ENCODE data around the gene GANAB. TPM values are rescaled to one million over a fixed set of nuclear protein-coding genes. Genes with fewer than 3 reads are reported as not detected.
"Not testable (repeated sequence)": the region's sequence is repeated elsewhere in the genome, so short reads cannot be mapped to it uniquely, and the experiment has no call there.

The GANAB gene
- 98.5 and 104 TPM in 2 replicates for total RNA-seq (2014; rRNA removed; shearing (Covaris generic); ENCODE audit: low replicate concordance)

DNA sequence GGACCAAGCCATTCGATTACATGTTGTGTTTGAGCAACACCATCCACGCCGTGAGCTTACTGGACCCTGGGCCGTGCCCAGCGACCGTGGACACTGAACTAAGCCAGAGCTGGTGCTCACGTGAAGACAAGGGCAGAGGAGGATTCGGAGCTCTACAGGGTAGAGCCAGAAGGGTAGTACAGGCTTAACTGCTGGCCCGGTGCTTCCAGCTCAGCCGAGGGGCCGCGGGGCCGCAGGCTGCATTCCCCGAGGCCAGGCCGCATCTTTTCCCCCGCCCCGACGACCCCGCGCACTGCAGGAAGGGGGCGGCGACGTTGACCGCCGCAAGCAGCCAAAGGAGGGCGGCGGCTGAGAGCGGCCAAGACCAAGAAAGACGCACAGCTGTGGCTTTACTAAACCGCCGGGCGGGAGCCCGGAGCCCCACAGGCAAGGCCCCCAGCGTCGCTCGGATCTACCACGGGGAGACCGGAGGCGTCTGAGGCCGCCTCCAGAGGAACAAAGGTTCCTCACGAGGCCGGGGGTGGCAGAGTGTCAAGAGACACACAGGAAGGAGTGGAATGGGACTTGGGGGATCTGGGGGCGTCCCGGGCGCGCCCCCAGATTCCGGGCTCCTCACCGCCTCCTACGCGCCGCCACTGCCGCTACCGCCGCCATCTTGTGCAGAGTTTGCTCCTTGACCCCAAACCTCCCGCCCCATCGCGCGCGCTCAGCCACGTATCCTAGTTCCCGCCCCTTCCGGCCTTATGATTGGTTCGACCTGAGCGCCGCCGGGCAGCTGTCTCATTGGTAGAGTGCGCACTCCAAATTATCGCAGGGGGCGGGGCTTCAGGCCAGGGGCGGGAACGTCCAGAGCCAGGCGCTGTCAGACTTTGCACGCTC is at the start of gene GANAB:
Gene GANAB (minus strand): TSS at position 668 of the 879 bp plus-strand sequence. CDS start 14 bp downstream, at position 654.
- Histone ChIP-seq H2AFZ (ENCODE audit: low read length) (no peak within 1 kb of the TSS), H3K4me3 (ENCODE audit: low read length) (peak within 1 kb of the TSS; percentile 95), H3K27ac (ENCODE audit: low read length) (peak within 1 kb of the TSS; percentile 73), H3K27me3 (ENCODE audit: low read length) (no peaks in the 10 kb centered on the region), H3K9ac (ENCODE audit: low read length) (peak within 1 kb of the TSS; percentile 95), H3K36me3 (ENCODE audit: insufficient read depth, low read length) (peaks cover 13% of the 10 kb centered on the region; the same call in 1 of the 2 replicates), H3K79me2 (ENCODE audit: low read length) (peaks cover 58% of the 10 kb centered on the region), H3K4me1 (ENCODE audit: low read length) (peaks cover 15% of the 10 kb centered on the region), H4K20me1 (ENCODE audit: insufficient read depth, low read depth, low read length) (peaks cover 5% of the 10 kb centered on the region), H3K4me2 (ENCODE audit: low read depth, low read length, poor library complexity, severe bottlenecking) (peak within 1 kb of the TSS; percentile 72), H3K9me2 (replicated peaks; ENCODE audit: insufficient read depth, low read length) (no peaks in the 10 kb centered on the region), H3K9me3 (ENCODE audit: low read length) (no peaks in the 10 kb centered on the region)
- peak; percentile 99 for DNase-seq

DNA sequence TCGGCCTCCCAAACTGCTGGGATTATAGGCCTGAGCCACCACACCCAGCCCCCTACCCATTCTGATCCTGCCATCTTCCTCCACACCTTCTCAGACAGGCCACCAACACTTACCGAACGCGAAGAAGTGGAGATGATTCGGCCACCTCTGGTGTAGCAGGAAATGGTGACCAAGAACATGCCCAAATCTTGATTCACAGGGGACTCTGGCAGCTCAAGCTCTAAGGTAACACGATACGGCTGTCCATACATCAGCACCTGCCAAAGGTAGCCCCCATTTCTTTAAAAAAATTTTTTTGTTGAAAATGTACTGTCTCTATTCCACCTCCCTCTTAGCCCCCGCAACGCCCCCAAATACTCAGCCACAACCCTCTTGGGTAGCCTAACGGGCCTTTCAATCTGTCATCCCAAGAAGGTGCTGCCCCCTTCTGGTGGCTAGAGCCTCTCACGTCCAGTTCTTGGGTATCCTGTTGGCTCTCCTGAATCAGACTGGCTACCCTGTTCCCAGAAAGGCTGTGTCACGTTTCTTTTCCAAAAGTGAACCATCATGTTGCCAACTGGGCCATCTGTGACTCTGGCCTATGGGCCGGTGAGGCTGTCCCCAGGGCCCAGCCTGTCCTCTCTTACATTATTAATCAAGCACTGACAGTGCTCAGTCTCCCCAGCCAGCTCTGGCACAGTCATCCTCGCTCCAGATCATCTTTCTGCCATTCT is 48.2 kb upstream of the GANAB start:
- Histone ChIP-seq H3K36me3 (ENCODE audit: insufficient read depth, low read length) (peaks cover 24% of the 10 kb centered on the region), H2AFZ (ENCODE audit: low read length) (no peak overlapping the region), H3K9me2 (replicated peaks; ENCODE audit: insufficient read depth, low read length) (no peaks in the 10 kb centered on the region), H4K20me1 (ENCODE audit: insufficient read depth, low read depth, low read length) (no peaks in the 10 kb centered on the region), H3K4me1 (ENCODE audit: low read length) (no peaks in the 10 kb centered on the region), H3K9me3 (ENCODE audit: low read length) (no peaks in the 10 kb centered on the region), H3K9ac (ENCODE audit: low read length) (no peak overlapping the region), H3K27ac (ENCODE audit: low read length) (no peak overlapping the region), H3K79me2 (ENCODE audit: low read length) (no peaks in the 10 kb centered on the region), H3K4me2 (ENCODE audit: low read depth, low read length, poor library complexity, severe bottlenecking) (no peak overlapping the region), H3K27me3 (ENCODE audit: low read length) (no peaks in the 10 kb centered on the region), H3K4me3 (ENCODE audit: low read length) (no peak overlapping the region)
- DNase-seq, result peak; percentile 85

DNA sequence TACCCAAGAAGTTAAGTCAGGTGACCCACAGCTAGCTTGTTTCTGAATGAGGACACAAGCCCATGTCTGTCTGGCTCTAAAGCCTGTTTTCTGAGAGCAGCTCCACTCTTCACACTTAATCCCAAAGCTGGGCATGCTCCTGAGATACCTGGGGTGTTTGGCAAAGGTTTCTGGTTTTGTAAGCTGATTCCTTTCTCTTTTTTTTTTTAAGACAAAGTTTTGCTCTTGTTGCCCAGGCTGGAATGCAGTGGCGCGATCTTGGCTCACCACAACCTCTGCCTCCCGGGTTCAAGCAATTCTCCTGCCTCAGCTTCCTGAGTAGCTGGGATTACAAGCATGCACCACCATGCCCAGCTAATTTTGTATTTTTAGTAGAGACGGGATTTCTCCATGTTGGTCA is 47.2 kb upstream of the GANAB start:
- H3K4me2 ChIP-seq (ENCODE audit: low read depth, low read length, poor library complexity, severe bottlenecking); H3K27ac ChIP-seq (ENCODE audit: low read length); H2AFZ ChIP-seq (ENCODE audit: low read length); DNase-seq; H3K9ac ChIP-seq (ENCODE audit: low read length); H3K27me3 ChIP-seq (ENCODE audit: low read length); H4K20me1 ChIP-seq (ENCODE audit: insufficient read depth, low read depth, low read length); H3K9me3 ChIP-seq (ENCODE audit: low read length); H3K4me1 ChIP-seq (ENCODE audit: low read length); H3K4me3 ChIP-seq (ENCODE audit: low read length); H3K79me2 ChIP-seq (ENCODE audit: low read length); H3K9me2 ChIP-seq (replicated peaks; ENCODE audit: insufficient read depth, low read length): not testable (repeated sequence)
- H3K36me3 ChIP-seq (ENCODE audit: insufficient read depth, low read length), result peaks cover 24% of the 10 kb centered on the region

DNA sequence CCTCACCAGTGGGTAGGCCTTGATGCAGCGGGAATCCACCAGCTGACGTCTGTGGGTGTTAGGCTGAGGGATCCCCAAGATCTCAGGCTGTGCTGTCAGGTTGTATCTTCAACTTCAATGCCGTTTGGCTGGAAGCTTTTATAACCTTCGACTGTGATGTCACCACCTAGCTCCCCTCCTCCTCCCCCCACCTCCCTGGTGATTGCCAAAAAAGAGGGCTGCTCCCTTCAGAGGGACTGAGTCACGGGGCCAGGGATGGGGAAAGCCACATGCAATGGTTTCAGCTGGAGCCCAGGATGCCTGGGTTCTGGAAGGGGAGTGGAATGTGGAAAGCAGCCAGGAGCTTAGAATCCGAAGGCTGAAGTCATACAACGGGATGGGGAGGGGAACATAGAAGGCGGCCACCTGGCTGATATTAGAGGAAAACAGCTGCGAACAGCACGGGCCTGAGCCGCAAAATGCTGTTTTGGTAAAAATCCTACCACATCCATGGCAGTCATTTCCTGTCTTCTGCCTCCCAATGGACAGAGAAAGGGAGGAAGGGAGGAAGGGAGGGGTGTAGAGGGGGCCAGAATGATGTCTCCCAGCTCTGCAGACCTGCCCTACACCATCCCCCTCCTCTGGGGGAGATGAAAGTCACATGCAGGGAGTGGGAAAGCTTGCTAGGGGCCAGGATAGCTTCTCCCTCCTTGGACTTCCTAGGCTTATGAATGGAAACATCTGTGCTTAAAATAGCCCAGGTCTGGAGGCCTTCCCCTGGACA is 43.2 kb upstream of the GANAB start, which contains the start of gene LRRN4CL:
Gene LRRN4CL (minus strand): TSS at position 110 of the 763 bp plus-strand sequence. CDS start 1,022 bp downstream, outside the sequence.
- no peaks in the 10 kb centered on the region for H3K4me1 ChIP-seq (ENCODE audit: low read length)
- H3K27ac ChIP-seq (ENCODE audit: low read length), result no peak within 1 kb of the TSS
- H3K27me3 ChIP-seq (ENCODE audit: low read length), result no peaks in the 10 kb centered on the region
- H3K9me2 ChIP-seq (replicated peaks; ENCODE audit: insufficient read depth, low read length), result no peaks in the 10 kb centered on the region
- no peak within 1 kb of the TSS for H3K4me3 ChIP-seq (ENCODE audit: low read length)
- no peak for DNase-seq
- H3K9ac ChIP-seq (ENCODE audit: low read length), result no peak within 1 kb of the TSS
- no peaks in the 10 kb centered on the region for H4K20me1 ChIP-seq (ENCODE audit: insufficient read depth, low read depth, low read length)
- no peak within 1 kb of the TSS for H2AFZ ChIP-seq (ENCODE audit: low read length)
- peaks cover 24% of the 10 kb centered on the region for H3K36me3 ChIP-seq (ENCODE audit: insufficient read depth, low read length)
- H3K9me3 ChIP-seq (ENCODE audit: low read length), result no peaks in the 10 kb centered on the region
- no peaks in the 10 kb centered on the region for H3K79me2 ChIP-seq (ENCODE audit: low read length)
- H3K4me2 ChIP-seq (ENCODE audit: low read depth, low read length, poor library complexity, severe bottlenecking), result no peak within 1 kb of the TSS

DNA sequence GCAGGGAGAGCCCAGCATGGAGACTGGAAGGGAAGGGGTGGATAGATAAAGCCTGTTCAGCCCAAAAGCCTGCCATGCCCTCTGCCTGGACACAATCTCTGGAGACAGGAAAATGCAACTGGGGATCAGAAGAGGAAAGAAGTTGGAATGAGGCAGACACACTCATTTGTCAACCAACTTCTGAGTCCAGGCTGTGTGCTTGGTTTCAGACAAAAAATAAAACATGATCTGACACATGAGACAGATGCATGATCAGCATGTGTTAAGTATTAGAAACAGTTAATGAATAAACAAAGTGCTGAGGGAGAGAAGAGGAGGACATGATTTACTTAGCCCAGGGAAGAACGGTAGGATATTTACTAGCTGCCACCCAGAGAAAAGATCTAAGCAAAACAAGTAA is 42.1 kb upstream of the GANAB start:
- Histone ChIP-seq H4K20me1 (ENCODE audit: insufficient read depth, low read depth, low read length) (no peaks in the 10 kb centered on the region), H3K4me2 (ENCODE audit: low read depth, low read length, poor library complexity, severe bottlenecking) (no peak overlapping the region), H2AFZ (ENCODE audit: low read length) (no peak overlapping the region), H3K27me3 (ENCODE audit: low read length) (no peaks in the 10 kb centered on the region), H3K9me2 (replicated peaks; ENCODE audit: insufficient read depth, low read length) (no peaks in the 10 kb centered on the region), H3K4me3 (ENCODE audit: low read length) (no peak overlapping the region), H3K4me1 (ENCODE audit: low read length) (no peaks in the 10 kb centered on the region), H3K9ac (ENCODE audit: low read length) (no peak overlapping the region), H3K9me3 (ENCODE audit: low read length) (no peaks in the 10 kb centered on the region), H3K36me3 (ENCODE audit: insufficient read depth, low read length) (peaks cover 18% of the 10 kb centered on the region; the same call in 1 of the 2 replicates), H3K27ac (ENCODE audit: low read length) (no peak overlapping the region), H3K79me2 (ENCODE audit: low read length) (no peaks in the 10 kb centered on the region)
- no peak for DNase-seq

DNA sequence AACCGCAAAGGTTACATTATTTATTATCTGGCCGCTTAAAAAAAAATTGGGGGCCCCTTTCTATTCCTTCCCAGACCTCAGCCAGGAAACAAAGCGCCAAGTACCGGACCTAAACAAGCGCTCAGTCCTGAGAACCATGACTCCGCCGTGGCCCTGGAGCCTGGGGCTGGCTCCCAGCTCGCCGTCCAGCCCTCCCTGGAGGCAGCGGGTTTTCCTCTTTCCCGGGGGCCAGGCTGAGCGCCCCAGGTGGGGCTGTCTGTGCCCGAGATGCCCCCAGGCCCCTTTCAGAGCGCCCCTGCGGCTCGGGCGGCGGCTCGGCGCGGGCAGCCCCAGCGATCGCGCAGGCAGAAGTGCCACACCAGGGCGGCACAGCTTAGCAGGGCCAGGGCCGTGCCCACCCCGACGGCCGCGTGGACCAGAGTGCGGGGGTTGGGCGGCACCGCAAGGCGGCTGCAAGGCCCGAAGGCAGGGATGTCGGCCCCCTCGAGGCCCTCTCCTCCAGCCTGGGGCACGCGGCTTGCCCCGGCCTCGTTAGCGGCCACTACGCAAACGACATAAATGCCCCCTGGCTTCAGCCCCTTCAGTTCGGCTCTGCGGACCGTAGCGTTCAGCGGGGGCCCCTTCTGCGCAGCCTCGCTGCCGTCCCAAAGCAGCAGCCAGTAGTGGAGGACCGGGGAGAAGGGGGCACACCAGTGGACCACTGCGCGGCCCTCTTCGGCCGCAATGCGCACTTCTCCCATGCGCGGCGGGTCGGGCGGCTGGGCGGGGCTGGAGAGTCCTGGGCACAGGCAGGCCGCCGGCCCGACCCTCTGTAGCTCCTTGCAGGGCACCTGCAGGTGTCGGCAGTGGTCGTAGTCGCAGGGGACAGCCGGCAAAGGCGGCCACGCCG is 41.3 kb upstream of the GANAB start:
- Histone ChIP-seq H3K27me3 (ENCODE audit: low read length) (no peaks in the 10 kb centered on the region), H3K27ac (ENCODE audit: low read length) (no peak overlapping the region), H3K9ac (ENCODE audit: low read length) (no peak overlapping the region), H3K36me3 (ENCODE audit: insufficient read depth, low read length) (peaks cover 15% of the 10 kb centered on the region; the same call in 1 of the 2 replicates), H4K20me1 (ENCODE audit: insufficient read depth, low read depth, low read length) (no peaks in the 10 kb centered on the region), H3K9me3 (ENCODE audit: low read length) (no peaks in the 10 kb centered on the region), H3K4me2 (ENCODE audit: low read depth, low read length, poor library complexity, severe bottlenecking) (no peak overlapping the region), H2AFZ (ENCODE audit: low read length) (no peak overlapping the region), H3K4me3 (ENCODE audit: low read length) (no peak overlapping the region), H3K79me2 (ENCODE audit: low read length) (no peaks in the 10 kb centered on the region), H3K9me2 (replicated peaks; ENCODE audit: insufficient read depth, low read length) (no peaks in the 10 kb centered on the region), H3K4me1 (ENCODE audit: low read length) (no peaks in the 10 kb centered on the region)
- no peak for DNase-seq

DNA sequence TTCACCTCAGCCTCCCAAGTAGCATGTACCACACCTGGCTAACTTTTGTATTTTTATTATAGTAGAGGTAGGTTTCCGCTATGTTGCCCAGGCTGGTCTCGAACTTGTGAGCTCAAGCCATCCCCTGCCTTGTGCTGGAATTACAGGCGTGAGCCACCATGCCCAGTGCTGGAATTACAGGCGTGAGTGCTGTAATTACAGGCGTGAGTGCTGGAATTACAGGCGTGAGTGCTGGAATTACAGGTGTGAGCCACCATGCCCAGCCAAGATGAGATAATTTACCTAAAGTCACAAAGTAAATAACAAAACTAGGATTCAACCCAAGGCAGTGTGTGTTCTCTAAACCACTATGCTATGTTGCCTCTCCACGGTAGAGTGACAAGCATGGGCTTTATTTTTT is 36.1 kb upstream of the GANAB start:
- Histone ChIP-seq H3K79me2 (ENCODE audit: low read length) (peaks cover 18% of the 10 kb centered on the region), H3K36me3 (ENCODE audit: insufficient read depth, low read length) (no peaks in the 10 kb centered on the region; the same call in 1 of the 2 replicates), H3K4me1 (ENCODE audit: low read length) (peaks cover 21% of the 10 kb centered on the region), H3K4me3 (ENCODE audit: low read length) (no peak overlapping the region), H3K27me3 (ENCODE audit: low read length) (no peaks in the 10 kb centered on the region), H3K4me2 (ENCODE audit: low read depth, low read length, poor library complexity, severe bottlenecking) (no peak overlapping the region), H3K9me3 (ENCODE audit: low read length) (no peaks in the 10 kb centered on the region), H4K20me1 (ENCODE audit: insufficient read depth, low read depth, low read length) (no peaks in the 10 kb centered on the region; the same call in 1 of the 2 replicates), H3K9ac (ENCODE audit: low read length) (no peak overlapping the region), H2AFZ (ENCODE audit: low read length) (no peak overlapping the region), H3K27ac (ENCODE audit: low read length) (no peak overlapping the region), H3K9me2 (replicated peaks; ENCODE audit: insufficient read depth, low read length) (no peaks in the 10 kb centered on the region)
- DNase-seq, result no peak
